K562 (cell line): ENCODE data around the gene RPL27. TPM values are rescaled to one million over a fixed set of nuclear protein-coding genes. Genes with fewer than 3 reads are reported as not detected.
A peak's percentile ranks its signal among the peaks of the same experiment; 100 is the strongest.

Experiments
- ATAC-seq: fragments of 200-7000 bp; cut with Tn5 transposase; 3 replicates; pipeline ENCODE4 v1.9.1; 2020; ENCODE audit warnings: moderate library complexity
- BruUV-seq: library from RNA; stranded (reverse); fragments of 400-500 nt; replicated peaks from 2 replicates; lab custom pipeline; 2021; lab: Mats Ljungman, UMichigan
- CTCF ChIA-PET: fragments of 300-600 bp; formaldehyde crosslinking; extraction: SDS; loops from one replicate; lab custom pipeline; 2021; ENCODE audit warnings: low intra/inter-chr PET ratio; lab: Yijun Ruan, JAX
- POLR2A ChIA-PET: fragments of 300-600, 350-650 bp; sonication (Branson Sonifier 250); formaldehyde crosslinking; extraction: SDS; loops from one replicate; lab custom pipeline; 2021; ENCODE audit warnings: antibody characterized with exemption, inconsistent platforms; lab: Yijun Ruan, JAX
- DNase-seq, 4 experiments: peaks; one replicate each; pipeline versions ENCODE4 v3.0.0 to v3.0.0-alpha.2; 2011 to 2018; ENCODE audit warnings: low spot score in 3 of 4, mixed read lengths in 3 of 4; ENCODE audit errors: extremely low read depth in 1 of 4
- FAIRE-seq: peaks from 2 replicates; lab custom pipeline; 2011; peaks lifted over from hg19 to GRCh38; lab: Jason Lieb, UNC
- H2AFZ ChIP-seq: 2 replicates; pipeline ENCODE4 v1.6.0; 2011; ENCODE audit warnings: low read depth, low read length, control low read depth, inconsistent platforms
- H3K27ac ChIP-seq: fragments of 200-600 bp; 3 replicates; pipeline ENCODE4 v1.8.0; 2011; ENCODE audit warnings: low read depth, mild to moderate bottlenecking, control low read depth, inconsistent platforms, low read length, moderate library complexity, mixed read lengths; ENCODE audit errors: extremely low read depth
- H3K27me3 ChIP-seq, 2 experiments: fragments of 300-600 bp in 1 of 2; 2 replicates in 1 of 2; 3 replicates in 1 of 2; pipeline versions ENCODE4 v1.6.0 to v1.8.0; 2011; ENCODE audit warnings: inconsistent platforms in 2 of 2, low read length in 2 of 2, mild to moderate bottlenecking in 1 of 2, mixed read lengths in 1 of 2, moderate library complexity in 1 of 2; ENCODE audit not compliant: control insufficient read depth in 2 of 2, insufficient read depth in 2 of 2
- H3K36me3 ChIP-seq: fragments of 300-600 bp; 3 replicates; pipeline ENCODE4 v1.8.0; 2011; ENCODE audit warnings: mild to moderate bottlenecking, low read length, inconsistent platforms; ENCODE audit not compliant: control insufficient read depth, insufficient read depth
- H3K4me1 ChIP-seq, 2 experiments: fragments of 200-600 bp in 1 of 2; replicated peaks in 1 of 2; 2 replicates in 1 of 2; 3 replicates in 1 of 2; pipeline versions ENCODE4 v1.5.1 to v1.8.0; 2011; ENCODE audit warnings: inconsistent platforms in 2 of 2, low read length in 2 of 2, mild to moderate bottlenecking in 1 of 2, mixed read lengths in 1 of 2, moderate library complexity in 1 of 2; ENCODE audit not compliant: control insufficient read depth in 2 of 2, insufficient read depth in 2 of 2
- H3K4me2 ChIP-seq: 2 replicates; pipeline ENCODE4 v1.6.1; 2011; ENCODE audit warnings: low read length, control low read depth, inconsistent platforms, mixed read lengths; ENCODE audit not compliant: insufficient read depth
- H3K4me3 ChIP-seq: fragments of 200-600 bp; sonication (generic), shearing (Covaris generic); 2 replicates; pipeline ENCODE4 v1.5.1; 2016; ENCODE audit warnings: control low read depth, inconsistent platforms
- H3K79me2 ChIP-seq: fragments of 200-600 bp; 3 replicates; pipeline ENCODE4 v1.8.0; 2011; ENCODE audit warnings: low read length, inconsistent platforms; ENCODE audit not compliant: control insufficient read depth, insufficient read depth
- H3K9ac ChIP-seq, 2 experiments: 2 replicates each; pipeline versions ENCODE4 v1.6.0 to v1.6.1; 2011; ENCODE audit warnings: low read depth in 2 of 2, low read length in 2 of 2, control low read depth in 1 of 2, inconsistent platforms in 1 of 2, mild to moderate bottlenecking in 1 of 2, mixed read lengths in 1 of 2; ENCODE audit not compliant: insufficient read depth in 1 of 2
- H3K9me1 ChIP-seq: one replicate; pipeline ENCODE4 v1.6.0; 2011; ENCODE audit warnings: inconsistent platforms, mild to moderate bottlenecking, low read length, moderate library complexity; ENCODE audit not compliant: control insufficient read depth, insufficient read depth
- H3K9me3 ChIP-seq: replicated peaks from 2 replicates; pipeline ENCODE4 v1.5.1; 2011; ENCODE audit warnings: low read depth, low read length, inconsistent platforms; ENCODE audit not compliant: control insufficient read depth, insufficient read depth
- H4K20me1 ChIP-seq: replicated peaks from 2 replicates; pipeline ENCODE4 v1.6.1; 2011; ENCODE audit warnings: low read length, inconsistent platforms, mixed read lengths; ENCODE audit not compliant: control insufficient read depth, insufficient read depth
- CREM ChIP-seq: IDR thresholded peaks from 2 replicates; pipeline ENCODE4 v1.6.1; 2014; ENCODE audit warnings: antibody characterized with exemption, low read depth
- MTF1 ChIP-seq: fragments of 250-450 bp; sonication (Bioruptor Pico); IDR thresholded peaks from 2 replicates; pipeline ENCODE4 v1.9.0; 2021; ENCODE audit warnings: moderate library complexity, mild to moderate bottlenecking, inconsistent platforms, borderline replicate concordance
- POLR2A ChIP-seq: fragments of 450-650 bp; conservative IDR thresholded peaks from 2 replicates; pipeline ENCODE4 v1.6.1; 2016
- POLR2AphosphoS5 ChIP-seq: IDR thresholded peaks from 2 replicates; pipeline ENCODE4 v1.6.1; 2011; ENCODE audit warnings: mild to moderate bottlenecking, low read depth, low read length, moderate library complexity; ENCODE audit not compliant: control insufficient read depth, insufficient read depth
- POLR2G ChIP-seq: fragments of 200-400 bp; formaldehyde crosslinking; IDR thresholded peaks from 2 replicates; pipeline ENCODE4 v1.6.1; 2017; ENCODE audit warnings: low read depth, mild to moderate bottlenecking, antibody characterized with exemption, low read length, moderate library complexity
- ZNF212 ChIP-seq: fragments of 450-650 bp; formaldehyde crosslinking; IDR thresholded peaks from 2 replicates; pipeline ENCODE4 v1.4.0; 2020; ENCODE audit warnings: mild to moderate bottlenecking
- ZNF699 ChIP-seq: fragments of 250-450 bp; sonication (Bioruptor Pico); IDR thresholded peaks from 2 replicates; pipeline ENCODE4 v1.8.0; 2021; ENCODE audit warnings: mild to moderate bottlenecking, moderate library complexity; ENCODE audit not compliant: insufficient replicate concordance
- ZNF707 ChIP-seq: fragments of 250-450 bp; sonication (Bioruptor Pico); conservative IDR thresholded peaks from 2 replicates; pipeline ENCODE4 v1.8.0; 2022; ENCODE audit warnings: inconsistent platforms, mild to moderate bottlenecking, moderate library complexity
- WGBS: fragments of 100-300 bp; shearing (Covaris generic); methylation state at CpG from one replicate; pipeline ENCODE4 v1.1.6; 2016; ENCODE audit warnings: low coverage, mixed read lengths; ENCODE audit not compliant: insufficient coverage; ENCODE audit errors: missing lambda C conversion rate; 5-methylcytosine and 5-hydroxymethylcytosine counted together
- in situ Hi-C: fragments of 300-500 bp; cut with MboI; formaldehyde crosslinking; loops from 4 replicates; pipeline ENCODE4 v1.15.0; 2018; ENCODE audit warnings: inconsistent platforms, mixed read lengths
- intact Hi-C: fragments of 100-400 bp; cut with micrococcal nuclease; formaldehyde crosslinking; loops from 2 replicates; pipeline ENCODE4 v1.14.2; 2022
- polyA plus RNA-seq, 8 experiments: library from polyadenylated mRNA; depleted of rRNA in 4 of 8; stranded (reverse) in 5 of 8; unstranded in 3 of 8; fragments of >200 nt; fragmentation: Nextera tagmentation in 2 of 8; fragmentation: Illumina TruSeq in 1 of 8; extraction: Ambion mirVana in 2 of 8; extraction: Trizol in 1 of 8; gene quantifications; 2 replicates each; pipeline versions ENCODE4 v1.2.1 to v1.2.3, GENCODE V29; 2011 to 2014; ENCODE audit warnings: inconsistent platforms in 1 of 8, missing spikeins in 1 of 8
- total RNA-seq, 7 experiments: library from RNA; depleted of rRNA in 6 of 7; stranded (reverse); fragments of >200 nt in 6 of 7; fragmentation: Illumina TruSeq in 2 of 7; extraction: Trizol in 2 of 7; gene quantifications; 2 replicates each; pipeline versions ENCODE4 v1.2.1 to v1.2.3, GENCODE V29; 2011 to 2021; ENCODE audit warnings: low replicate concordance in 1 of 7
- TF ChIP-seq, protein P1 (sequence below), 2 experiments: fragments of 450-650 bp; formaldehyde crosslinking in 1 of 2; IDR thresholded peaks; 2 replicates each; pipeline versions ENCODE4 v1.4.0 to v1.6.1; 2014 to 2020; ENCODE audit warnings: mild to moderate bottlenecking in 2 of 2, borderline replicate concordance in 1 of 2, low read depth in 1 of 2

RPL27 gene
- total and polyA plus RNA-seq, 9 of the 15 experiments (the other 6 are each of a cell fraction or from before 2014, with no cell fraction given), result 1,539 to 6,155 (median 3,710) TPM

DNA sequence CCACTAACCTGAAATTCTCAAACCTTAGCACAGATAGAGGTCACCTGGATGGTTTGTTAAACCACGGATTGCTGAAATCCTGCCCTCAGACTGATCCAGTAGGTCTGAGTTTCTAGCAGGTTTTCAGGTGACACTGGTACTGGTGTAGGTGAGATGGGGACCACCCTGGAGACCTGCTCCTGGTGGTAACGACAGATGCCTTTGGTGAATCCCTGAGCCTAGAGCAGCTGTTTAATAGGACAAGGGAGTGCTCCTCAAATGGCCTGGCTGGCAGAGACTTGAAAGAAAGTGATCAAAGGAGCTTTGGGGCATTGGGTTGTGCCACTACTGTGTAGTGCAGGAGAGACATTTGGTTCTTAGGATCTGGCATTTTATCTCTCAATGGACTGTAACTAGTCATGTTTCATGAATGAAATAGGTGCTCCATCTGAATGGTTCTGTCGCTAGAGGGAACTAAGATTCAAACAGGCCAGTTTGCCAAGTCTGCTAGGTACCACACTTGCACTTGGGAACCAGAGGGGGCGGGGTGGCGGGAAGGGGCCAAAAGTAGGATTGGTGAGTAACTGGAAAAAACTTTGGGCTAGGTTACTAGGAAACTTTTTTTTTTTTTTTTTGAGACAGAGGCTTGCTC lies 5.4 kb downstream of the RPL27 start (continued):
- TF ChIP-seq POLR2AphosphoS5, result 0 out of 2 replicates have a peak, but pooled peaks have one; percentile 5
- no peak for TF ChIP-seq POLR2G
- TF ChIP-seq POLR2A, result peak; percentile 75
- TF ChIP-seq, all 486 proteins: peak for 11

DNA sequence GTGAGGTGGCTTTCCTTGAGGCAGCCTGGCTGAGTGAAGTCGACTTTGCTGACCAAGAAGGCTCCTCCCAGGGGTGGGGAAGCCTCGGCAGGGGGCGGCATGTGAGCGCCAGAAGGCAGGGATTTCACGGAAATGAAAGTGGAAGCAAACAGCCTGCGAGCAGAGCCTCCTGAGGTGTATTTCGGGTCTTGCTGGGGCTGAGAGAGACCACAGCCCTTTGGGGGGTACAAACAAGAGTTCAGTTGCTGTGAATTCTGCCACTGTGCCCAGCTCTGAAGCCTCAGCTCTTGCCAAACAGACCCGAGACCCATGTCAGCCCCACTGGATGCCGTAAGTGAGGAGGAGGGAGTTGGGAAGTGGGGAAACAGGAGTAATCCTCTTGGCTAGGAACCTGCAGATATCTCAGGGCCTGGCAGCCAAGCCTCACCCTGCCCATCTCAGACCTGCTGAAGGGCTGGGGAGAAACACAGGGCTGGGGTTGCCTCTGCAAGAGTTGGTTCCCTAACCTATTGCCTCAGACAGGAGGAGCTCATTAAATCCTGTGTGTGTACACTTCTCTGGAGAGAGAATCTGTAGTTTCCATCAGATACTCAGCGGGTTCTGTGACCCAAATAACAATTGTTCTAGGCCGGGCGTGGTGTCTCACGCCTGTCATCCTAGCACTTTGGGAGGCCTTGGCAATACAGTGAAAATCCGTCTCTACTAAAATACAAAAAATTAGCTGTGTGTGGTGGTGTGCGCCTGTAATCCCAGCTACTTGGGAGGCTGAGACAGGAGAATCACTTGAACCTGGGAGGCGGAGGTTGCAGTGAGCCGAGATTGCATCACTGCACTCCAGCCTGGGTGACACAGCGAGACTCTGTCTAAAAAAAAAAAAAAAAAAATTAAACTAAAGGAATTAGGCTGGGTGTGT lies 8.7 kb downstream of the RPL27 start, which contains the start of gene IFI35:
Gene IFI35, plus strand, starts transcription at position 146 of the 913 bp plus-strand sequence. Its CDS starts 164 bp downstream, at position 310.
- H2AFZ ChIP-seq, result peak within 1 kb of the TSS; percentile 98
- no peaks in the 10 kb centered on the region; the same call in 2 of the 3 replicates for H3K79me2 ChIP-seq
- FAIRE-seq (peak; percentile 90), DNase-seq (peak; percentile 54 to 92 (median 70)), ATAC-seq (peak; percentile 92)
- peak within 1 kb of the TSS; percentile 82 for H3K27ac ChIP-seq
- peak within 1 kb of the TSS; percentile 86 to 90 for H3K9ac ChIP-seq
- ChIA-PET CTCF (interaction anchor here (0.6 to 0.8 kb wide), 3 partner anchors 13 to 332 kb away, joined by 3 to 4 read pairs (median 3); no protein-coding TSS in a partner anchor), POLR2A (interaction anchor here (1.5 to 2.1 kb wide), 3 partner anchors 9 to 309 kb away, joined by 5 to 26 read pairs (median 9); partner anchors contain the start of gene RPL27)
- peak within 1 kb of the TSS; percentile 98 for H3K4me2 ChIP-seq
- H3K9me3 ChIP-seq, result no peaks in the 10 kb centered on the region; the same call in 1 of the 2 replicates
- intact Hi-C loops, result loop anchor here (1.0 kb wide), 1 partner anchor 17 kb away; no protein-coding TSS in a partner anchor
- WGBS, result 15% methylated on average over 15 of the region's 18 CpGs
- peaks cover 11 to 22% of the 10 kb centered on the region in 2 experiments for H3K4me1 ChIP-seq
- peaks cover 28% of the 10 kb centered on the region for H3K36me3 ChIP-seq
- no peaks in the 10 kb centered on the region for H3K9me1 ChIP-seq
- in situ Hi-C loops, result no loop called here
- H4K20me1 ChIP-seq, result peaks cover 9% of the 10 kb centered on the region; the same call in 1 of the 2 replicates
- H3K4me3 ChIP-seq, result peak within 1 kb of the TSS; percentile 56
- H3K27me3 ChIP-seq, result no peaks in the 10 kb centered on the region
- BruUV-seq, result no TSS peak
- TF ChIP-seq ZNF699 (CRISPR knock-in tag) (no peak), MTF1 (CRISPR knock-in tag) (no peak), CREM (0 out of 2 replicates have a peak, but pooled peaks have one; percentile 32), ZNF707 (CRISPR knock-in tag) (no peak), ZNF212 (no peak)
- TF ChIP-seq, protein P1, sequence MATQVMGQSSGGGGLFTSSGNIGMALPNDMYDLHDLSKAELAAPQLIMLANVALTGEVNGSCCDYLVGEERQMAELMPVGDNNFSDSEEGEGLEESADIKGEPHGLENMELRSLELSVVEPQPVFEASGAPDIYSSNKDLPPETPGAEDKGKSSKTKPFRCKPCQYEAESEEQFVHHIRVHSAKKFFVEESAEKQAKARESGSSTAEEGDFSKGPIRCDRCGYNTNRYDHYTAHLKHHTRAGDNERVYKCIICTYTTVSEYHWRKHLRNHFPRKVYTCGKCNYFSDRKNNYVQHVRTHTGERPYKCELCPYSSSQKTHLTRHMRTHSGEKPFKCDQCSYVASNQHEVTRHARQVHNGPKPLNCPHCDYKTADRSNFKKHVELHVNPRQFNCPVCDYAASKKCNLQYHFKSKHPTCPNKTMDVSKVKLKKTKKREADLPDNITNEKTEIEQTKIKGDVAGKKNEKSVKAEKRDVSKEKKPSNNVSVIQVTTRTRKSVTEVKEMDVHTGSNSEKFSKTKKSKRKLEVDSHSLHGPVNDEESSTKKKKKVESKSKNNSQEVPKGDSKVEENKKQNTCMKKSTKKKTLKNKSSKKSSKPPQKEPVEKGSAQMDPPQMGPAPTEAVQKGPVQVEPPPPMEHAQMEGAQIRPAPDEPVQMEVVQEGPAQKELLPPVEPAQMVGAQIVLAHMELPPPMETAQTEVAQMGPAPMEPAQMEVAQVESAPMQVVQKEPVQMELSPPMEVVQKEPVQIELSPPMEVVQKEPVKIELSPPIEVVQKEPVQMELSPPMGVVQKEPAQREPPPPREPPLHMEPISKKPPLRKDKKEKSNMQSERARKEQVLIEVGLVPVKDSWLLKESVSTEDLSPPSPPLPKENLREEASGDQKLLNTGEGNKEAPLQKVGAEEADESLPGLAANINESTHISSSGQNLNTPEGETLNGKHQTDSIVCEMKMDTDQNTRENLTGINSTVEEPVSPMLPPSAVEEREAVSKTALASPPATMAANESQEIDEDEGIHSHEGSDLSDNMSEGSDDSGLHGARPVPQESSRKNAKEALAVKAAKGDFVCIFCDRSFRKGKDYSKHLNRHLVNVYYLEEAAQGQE (IDR thresholded peaks at IDR 0.05; ENCODE audit: borderline replicate concordance), result peak; percentile 73; the same call in 1 of the 2 replicates
- TF ChIP-seq, protein P1 (CRISPR knock-in tag; IDR thresholded peaks at IDR 0.05; ENCODE audit: low read depth), result no peak
